B cell (primary cell): ENCODE results near the gene PPP2R2D. TPM values are rescaled to one million over a fixed set of nuclear protein-coding genes. Genes with fewer than 3 reads are reported as not detected.

Source experiments
- ATAC-seq: fragments of 200-7000 bp; cut with Tn5 transposase; one replicate; pipeline ENCODE4 v1.10.0; 2021; ENCODE audit warnings: low read depth, mild to moderate bottlenecking, moderate number of reproducible peaks, moderate library complexity
- CTCF ChIA-PET: fragments of 350-600 bp; sonication (Branson Sonifier 250); formaldehyde crosslinking; loops from one replicate; lab custom pipeline; 2021; ENCODE audit warnings: antibody characterized with exemption, inconsistent platforms; lab: Charles Lee
- POLR2A ChIA-PET: fragments of 350-600 bp; sonication (Branson Sonifier 250); formaldehyde crosslinking; loops from one replicate; lab custom pipeline; 2021; ENCODE audit warnings: antibody characterized with exemption; lab: Charles Lee
- DNase-seq: peaks from one replicate; pipeline ENCODE4 v3.0.0; 2013
- H2AFZ ChIP-seq: 2 replicates; pipeline ENCODE4 v1.6.1; 2012; ENCODE audit warnings: mild to moderate bottlenecking, low read depth, low read length; ENCODE audit not compliant: insufficient read depth, poor library complexity, severe bottlenecking
- H3K27ac ChIP-seq, 2 donors: 1 replicate in 1 of 2; 2 replicates in 1 of 2; pipeline ENCODE4 v1.5.1; 2012 to 2013; ENCODE audit warnings: low read length in 2 of 2, mild to moderate bottlenecking in 2 of 2, moderate library complexity in 1 of 2
- H3K27me3 ChIP-seq, 4 experiments: fragments of 200-600 bp in 1 of 4; sonication (generic) in 1 of 4; replicated peaks in 1 of 4; 1 replicate in 2 of 4; 2 replicates in 2 of 4; pipeline versions ENCODE4 v1.6.1 to v1.7.0; 2013 to 2016; ENCODE audit warnings: low read length in 3 of 4, mild to moderate bottlenecking in 2 of 4, mixed read lengths in 1 of 4, moderate library complexity in 1 of 4; ENCODE audit not compliant: insufficient read depth in 4 of 4, control insufficient read depth in 3 of 4; ENCODE audit errors: control extremely low read depth in 1 of 4
- H3K36me3 ChIP-seq, 2 experiments: replicated peaks in 1 of 2; 1 replicate in 1 of 2; 2 replicates in 1 of 2; pipeline versions ENCODE4 v1.6.1 to v1.7.1; 2013; ENCODE audit warnings: low read length in 1 of 2; ENCODE audit not compliant: insufficient read depth in 2 of 2, control insufficient read depth in 1 of 2; ENCODE audit errors: control extremely low read depth in 1 of 2, extremely low read depth in 1 of 2
- H3K4me1 ChIP-seq, 2 donors: fragments of 200-600 bp in 1 of 2; sonication (generic) in 1 of 2; 1 replicate in 1 of 2; 2 replicates in 1 of 2; pipeline versions ENCODE4 v1.5.1 to v1.6.1; 2013 to 2017; ENCODE audit warnings: low read length in 2 of 2; ENCODE audit not compliant: control insufficient read depth in 2 of 2, insufficient read depth in 2 of 2
- H3K4me2 ChIP-seq: replicated peaks from 2 replicates; pipeline ENCODE3; 2012; ENCODE audit warnings: mild to moderate bottlenecking, low read depth, low read length; ENCODE audit not compliant: poor library complexity, severe bottlenecking
- H3K4me3 ChIP-seq, 5 experiments: fragments of 200-600 bp in 1 of 5; sonication (generic) in 1 of 5; 1 replicate in 3 of 5; 2 replicates in 2 of 5; pipeline versions ENCODE4 v1.5.1 to v1.7.0; 2011 to 2016; ENCODE audit warnings: low read length in 4 of 5, mild to moderate bottlenecking in 4 of 5, low read depth in 2 of 5, control low read depth in 1 of 5, moderate library complexity in 1 of 5; ENCODE audit not compliant: insufficient read depth in 1 of 5; ENCODE audit errors: control extremely low read depth in 1 of 5, extremely low read depth in 1 of 5
- H3K79me2 ChIP-seq: fragments of 200-600 bp; sonication (generic); one replicate; pipeline ENCODE4 v1.6.0; 2016; ENCODE audit warnings: low read length; ENCODE audit not compliant: control insufficient read depth, insufficient read depth
- H3K9ac ChIP-seq: fragments of 200-600 bp; sonication (generic); 2 replicates; pipeline ENCODE4 v1.6.1; 2017; ENCODE audit warnings: mild to moderate bottlenecking, low read length, moderate library complexity
- H3K9me3 ChIP-seq, 3 donors: one replicate each; pipeline versions ENCODE4 v1.6.1 to v1.7.1; 2013; ENCODE audit warnings: low read length in 2 of 3; ENCODE audit not compliant: control insufficient read depth in 2 of 3, insufficient read depth in 1 of 3; ENCODE audit errors: control extremely low read depth in 1 of 3
- H4K20me1 ChIP-seq: 2 replicates; pipeline ENCODE4 v1.6.0; 2012; ENCODE audit warnings: mild to moderate bottlenecking, low read length; ENCODE audit not compliant: insufficient read depth, control insufficient read depth, poor library complexity, severe bottlenecking
- H3K27ac Mint-ChIP-seq: one replicate; pipeline ENCODE4 v1.8.0; 2021; ENCODE audit warnings: mixed read lengths
- H3K27me3 Mint-ChIP-seq: one replicate; pipeline ENCODE4 v1.8.0; 2021; ENCODE audit warnings: mixed read lengths
- H3K4me1 Mint-ChIP-seq: one replicate; pipeline ENCODE4 v1.8.0; 2021; ENCODE audit warnings: mixed read lengths
- H3K4me3 Mint-ChIP-seq: one replicate; pipeline ENCODE4 v1.8.0; 2021; ENCODE audit warnings: mixed read lengths
- H3K9me3 Mint-ChIP-seq: one replicate; pipeline ENCODE4 v1.8.0; 2022; ENCODE audit warnings: mixed read lengths; ENCODE audit not compliant: insufficient read depth
- EZH2 ChIP-seq: IDR thresholded peaks from 2 replicates; pipeline ENCODE4 v1.6.1; 2012; ENCODE audit warnings: borderline replicate concordance, low read depth, mild to moderate bottlenecking, moderate library complexity, low read length; ENCODE audit not compliant: insufficient read depth, poor library complexity, severe bottlenecking
- WGBS: methylation state at CpG from one replicate; pipeline ENCODE4 v1.1.5; 2013; ENCODE audit warnings: missing lambda C conversion rate; ENCODE audit not compliant: insufficient coverage; 5-methylcytosine and 5-hydroxymethylcytosine counted together
- intact Hi-C: fragments of 100-400 bp; cut with micrococcal nuclease; formaldehyde crosslinking; loops from one replicate; pipeline ENCODE4 v1.10.0; 2022
- polyA plus RNA-seq: library from polyadenylated mRNA; depleted of rRNA; stranded (reverse); fragments of >200 nt; gene quantifications from 2 replicates; pipeline ENCODE4 v1.2.3, GENCODE V29; 2012
- total RNA-seq, 2 donors: library from RNA; stranded (reverse); fragments of 120-200 nt in 1 of 2; gene quantifications; 1 replicate in 1 of 2; 2 replicates in 1 of 2; pipeline versions ENCODE4 v1.2.3 to v1.2.4, GENCODE V29; 2013 to 2022
- TF ChIP-seq, protein P1 (sequence below): fragments of 200-600 bp; IDR thresholded peaks from one replicate; pipeline ENCODE4 v1.8.0; 2022; ENCODE audit warnings: antibody characterized with exemption, mild to moderate bottlenecking

PPP2R2D gene
- total and polyA plus RNA-seq, 2 donors (not counting 1 experiment from before 2014, with no cell fraction given) = 25.8 to 45.6 TPM

DNA sequence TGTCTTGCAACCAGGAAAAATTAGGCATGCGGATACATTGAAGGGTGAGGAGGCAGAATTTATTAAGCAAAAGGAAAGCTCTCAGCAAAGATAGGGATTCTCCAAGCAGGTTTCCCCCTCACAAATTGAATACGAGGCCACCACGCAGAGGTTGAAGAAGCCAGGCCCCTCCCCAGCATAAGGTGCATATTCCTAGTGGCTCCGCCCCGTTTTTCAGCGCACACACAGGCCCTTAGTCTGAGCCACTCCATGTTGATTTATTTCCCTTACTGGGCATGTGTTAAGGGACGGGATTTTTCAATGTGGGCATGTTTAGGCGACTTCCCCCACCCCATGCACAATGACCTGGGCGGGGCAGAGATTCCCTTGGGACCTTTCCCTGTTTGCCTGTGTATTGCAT lies 24.9 kb downstream of the PPP2R2D start:
- intact Hi-C loops = no loop called here
- peaks cover 4% of the 10 kb centered on the region for H3K9me3 Mint-ChIP-seq
- Histone ChIP-seq H3K36me3 (peaks cover 0 to 4% of the 10 kb centered on the region in 2 experiments), H3K27ac (no peak overlapping the region), H3K4me1 (peaks cover 19 to 24% of the 10 kb centered on the region in 2 donors), H4K20me1 (peaks cover 87% of the 10 kb centered on the region), H3K9ac (no peak overlapping the region), H3K79me2 (peaks cover 91% of the 10 kb centered on the region), H3K4me2 (no peak overlapping the region), H3K4me3 (no peak overlapping the region), H3K27me3 (no peaks in the 10 kb centered on the region), H2AFZ (no peak overlapping the region), H3K9me3 (peaks cover 0 to 18% (median 10%) of the 10 kb centered on the region in 3 donors)
- ATAC-seq = no peak
- no peak overlapping the region for H3K27ac Mint-ChIP-seq
- 100% methylated on average over 1 of the region's 9 CpGs for WGBS
- no peak overlapping the region for H3K4me3 Mint-ChIP-seq
- peaks cover 76% of the 10 kb centered on the region for H3K4me1 Mint-ChIP-seq
- TF ChIP-seq, protein P1, sequence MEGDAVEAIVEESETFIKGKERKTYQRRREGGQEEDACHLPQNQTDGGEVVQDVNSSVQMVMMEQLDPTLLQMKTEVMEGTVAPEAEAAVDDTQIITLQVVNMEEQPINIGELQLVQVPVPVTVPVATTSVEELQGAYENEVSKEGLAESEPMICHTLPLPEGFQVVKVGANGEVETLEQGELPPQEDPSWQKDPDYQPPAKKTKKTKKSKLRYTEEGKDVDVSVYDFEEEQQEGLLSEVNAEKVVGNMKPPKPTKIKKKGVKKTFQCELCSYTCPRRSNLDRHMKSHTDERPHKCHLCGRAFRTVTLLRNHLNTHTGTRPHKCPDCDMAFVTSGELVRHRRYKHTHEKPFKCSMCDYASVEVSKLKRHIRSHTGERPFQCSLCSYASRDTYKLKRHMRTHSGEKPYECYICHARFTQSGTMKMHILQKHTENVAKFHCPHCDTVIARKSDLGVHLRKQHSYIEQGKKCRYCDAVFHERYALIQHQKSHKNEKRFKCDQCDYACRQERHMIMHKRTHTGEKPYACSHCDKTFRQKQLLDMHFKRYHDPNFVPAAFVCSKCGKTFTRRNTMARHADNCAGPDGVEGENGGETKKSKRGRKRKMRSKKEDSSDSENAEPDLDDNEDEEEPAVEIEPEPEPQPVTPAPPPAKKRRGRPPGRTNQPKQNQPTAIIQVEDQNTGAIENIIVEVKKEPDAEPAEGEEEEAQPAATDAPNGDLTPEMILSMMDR = no peak
- TF ChIP-seq EZH2 = no peak
- POLR2A ChIA-PET = no interaction called here
- CTCF ChIA-PET = no interaction called here
- DNase-seq = no peak
- no peaks in the 10 kb centered on the region for H3K27me3 Mint-ChIP-seq

GRCh38 chr10:131926253-131926652 lies 25.4 kb downstream of the PPP2R2D start:
- no peak overlapping the region for H3K27ac Mint-ChIP-seq

More at GRCh38 chr10:131926253-131926652, 25.4 kb downstream of the PPP2R2D start:
- peaks cover 0 to 18% (median 10%) of the 10 kb centered on the region in 3 donors for H3K9me3 ChIP-seq
- no peak overlapping the region for H3K27ac ChIP-seq
- ATAC-seq = no peak
- H3K4me3 ChIP-seq = no peak overlapping the region
- no peak for TF ChIP-seq EZH2
- TF ChIP-seq, protein P1 = no peak
- Mint-ChIP-seq H3K4me1 (peaks cover 76% of the 10 kb centered on the region), H3K4me3 (no peak overlapping the region), H3K9me3 (peaks cover 4% of the 10 kb centered on the region), H3K27me3 (no peaks in the 10 kb centered on the region)
- ChIA-PET POLR2A (no interaction called here), CTCF (no interaction called here)
- H3K79me2 ChIP-seq = peaks cover 91% of the 10 kb centered on the region
- no peak overlapping the region for H3K4me2 ChIP-seq
- no peak overlapping the region for H2AFZ ChIP-seq
- H3K4me1 ChIP-seq = peaks cover 19 to 24% of the 10 kb centered on the region in 2 donors
- peaks cover 0 to 4% of the 10 kb centered on the region in 2 experiments for H3K36me3 ChIP-seq
- H3K27me3 ChIP-seq = no peaks in the 10 kb centered on the region
- H4K20me1 ChIP-seq = peaks cover 87% of the 10 kb centered on the region
- no peak for DNase-seq
- H3K9ac ChIP-seq = no peak overlapping the region
- WGBS = 96% methylated on average over 7 of the region's 10 CpGs
- intact Hi-C loops = no loop called here
